ENCODE results near the gene WDR62.

DNA sequence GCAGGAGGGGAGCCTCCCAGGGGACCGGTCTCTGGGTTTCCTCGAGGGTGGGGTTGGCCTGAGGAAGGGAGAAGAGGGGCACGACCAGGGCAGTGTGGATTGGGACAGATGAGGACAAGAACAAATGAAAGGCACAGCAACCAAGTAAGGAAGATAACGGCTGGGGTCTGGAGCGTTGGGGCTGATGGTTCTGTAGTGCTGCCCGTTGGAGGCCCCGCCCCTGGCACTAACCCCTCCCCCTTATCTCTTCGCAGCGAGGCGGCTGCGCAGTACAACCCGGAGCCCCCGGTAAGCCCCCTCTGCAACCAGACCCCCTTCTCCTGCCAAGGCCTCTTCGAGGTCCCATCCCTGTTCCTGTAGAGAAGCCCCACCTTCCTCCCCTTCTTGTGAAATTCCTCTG lies 87.3 kb downstream of the WDR62 start:
- no peak for TF ChIP-seq POLR2A (IDR thresholded peaks at IDR 0.05; ENCODE audit: low read length)
- TF ChIP-seq GATA1 (IDR thresholded peaks at IDR 0.05; ENCODE audit: low read depth, low read length): no peak

All from erythroblast (primary cell).